SU-DHL-6 (cell line): Measurements from ENCODE around the gene RAP1B.

Experiments used
- CTCF ChIP-seq: fragments of 200-600 bp; sonication (generic); IDR thresholded peaks from one replicate; pipeline ENCODE4 v1.5.1; 2017; ENCODE audit warnings: antibody characterized with exemption, mild to moderate bottlenecking, low read length, moderate library complexity; ENCODE audit not compliant: insufficient read depth, poor library complexity, severe bottlenecking
- EZH2phosphoT487 ChIP-seq: fragments of 200-600 bp; sonication (generic), shearing (Covaris generic); conservative IDR thresholded peaks from 2 replicates; pipeline ENCODE4 v1.6.1; 2018; ENCODE audit warnings: mild to moderate bottlenecking, antibody characterized with exemption, low read length, moderate library complexity, mixed read lengths

GRCh38 chr12:68610370-68611093 lies at the start of gene RAP1B:
- TF ChIP-seq CTCF (no peak), EZH2phosphoT487 (no peak)
